HK-2 (cell line): ENCODE data around the gene HACL1.
A peak's percentile ranks its signal among the peaks of the same experiment; 100 is the strongest.

ENCODE experiments used
- DNase-seq: peaks from one replicate; pipeline ENCODE4 v3.0.0-alpha.2; 2018; ENCODE audit not compliant: unreplicated experiment

The HACL1 gene

GRCh38 chr3:15601399-15602145 is at the start of gene HACL1, which contains the start of gene BTD:
HACL1 (minus strand) TSS chr3:15601569; CDS start chr3:15601463, 106 bp downstream.
BTD (plus strand) TSS chr3:15601745; CDS start chr3:15635440, 33,695 bp downstream.
- peak; percentile 95 for DNase-seq

- no peak for DNase-seq
These were observed 48.5 kb upstream of the HACL1 start for GRCh38 chr3:15649858-15650257.

- DNase-seq = no peak
These were observed 48.0 kb upstream of the HACL1 start for GRCh38 chr3:15649341-15649740.

- DNase-seq = peak; percentile 47
These were observed 46.3 kb upstream of the HACL1 start for GRCh38 chr3:15647611-15648167.

GRCh38 chr3:15646851-15647511 is 45.6 kb upstream of the HACL1 start:
- DNase-seq = peak; percentile 74

GRCh38 chr3:15645740-15646501 is 44.6 kb upstream of the HACL1 start:
- peak; percentile 68 for DNase-seq

GRCh38 chr3:15645246-15645645 is 43.9 kb upstream of the HACL1 start:
- no peak for DNase-seq

GRCh38 chr3:15638891-15639262 is 37.5 kb upstream of the HACL1 start:
- no peak for DNase-seq

GRCh38 chr3:15638193-15638890 is 37.0 kb upstream of the HACL1 start:
- no peak for DNase-seq

GRCh38 chr3:15637131-15637951 is 36.0 kb upstream of the HACL1 start:
- DNase-seq = no peak

- peak; percentile 35 for DNase-seq
These were observed 34.8 kb upstream of the HACL1 start for GRCh38 chr3:15636028-15636709.

GRCh38 chr3:15635121-15635661 is 33.8 kb upstream of the HACL1 start:
- DNase-seq = no peak

GRCh38 chr3:15634671-15635070 is 33.3 kb upstream of the HACL1 start:
- no peak for DNase-seq

- no peak for DNase-seq
These were observed 32.6 kb upstream of the HACL1 start for GRCh38 chr3:15633766-15634598.

GRCh38 chr3:15633159-15633558 is 31.8 kb upstream of the HACL1 start:
- DNase-seq = no peak

- DNase-seq = no peak
These were observed 30.8 kb upstream of the HACL1 start for GRCh38 chr3:15632212-15632580.

- no peak for DNase-seq
These were observed 30.2 kb upstream of the HACL1 start for GRCh38 chr3:15631426-15632211.
